Body of pancreas (tissue), 4 donors: ENCODE data around the gene HGFAC.

ENCODE experiments used
- POLR2A ChIP-seq, 3 donors: fragments of 450-650 bp; IDR thresholded peaks; one replicate each; pipeline ENCODE4 v1.6.1; 2016; ENCODE audit warnings: antibody characterized with exemption in 3 of 3, mild to moderate bottlenecking in 2 of 3
- TF ChIP-seq, protein P1 (sequence below), 7 experiments: fragments of 450-650 bp in 4 of 7; fragments of 200-600 bp in 3 of 7; sonication (generic) in 3 of 7; IDR thresholded peaks; one replicate each; pipeline ENCODE4 v1.5.1; 2016 to 2019; ENCODE audit warnings: antibody characterized with exemption in 7 of 7

DNA sequence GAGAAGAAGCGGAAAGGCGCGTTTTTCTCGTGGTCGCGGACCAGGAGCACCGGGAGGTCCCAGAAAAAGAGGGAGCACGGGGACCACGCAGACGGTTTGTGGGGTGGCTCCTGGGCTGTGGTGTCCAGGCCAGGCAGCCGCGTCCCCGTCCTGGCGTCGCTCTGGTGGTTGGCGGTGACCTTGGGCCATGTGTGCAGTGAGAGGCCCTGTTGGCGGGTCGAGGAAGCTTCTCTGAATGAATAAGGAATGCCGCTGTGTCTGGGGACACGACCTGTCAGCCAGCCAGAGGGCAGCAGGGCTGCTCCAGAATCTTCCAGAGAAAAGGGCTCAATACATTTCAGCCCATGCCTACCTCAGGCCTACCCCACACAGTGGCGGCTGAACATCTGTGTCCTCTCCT is 24.3 kb upstream of the HGFAC start:
- TF ChIP-seq, protein P1, sequence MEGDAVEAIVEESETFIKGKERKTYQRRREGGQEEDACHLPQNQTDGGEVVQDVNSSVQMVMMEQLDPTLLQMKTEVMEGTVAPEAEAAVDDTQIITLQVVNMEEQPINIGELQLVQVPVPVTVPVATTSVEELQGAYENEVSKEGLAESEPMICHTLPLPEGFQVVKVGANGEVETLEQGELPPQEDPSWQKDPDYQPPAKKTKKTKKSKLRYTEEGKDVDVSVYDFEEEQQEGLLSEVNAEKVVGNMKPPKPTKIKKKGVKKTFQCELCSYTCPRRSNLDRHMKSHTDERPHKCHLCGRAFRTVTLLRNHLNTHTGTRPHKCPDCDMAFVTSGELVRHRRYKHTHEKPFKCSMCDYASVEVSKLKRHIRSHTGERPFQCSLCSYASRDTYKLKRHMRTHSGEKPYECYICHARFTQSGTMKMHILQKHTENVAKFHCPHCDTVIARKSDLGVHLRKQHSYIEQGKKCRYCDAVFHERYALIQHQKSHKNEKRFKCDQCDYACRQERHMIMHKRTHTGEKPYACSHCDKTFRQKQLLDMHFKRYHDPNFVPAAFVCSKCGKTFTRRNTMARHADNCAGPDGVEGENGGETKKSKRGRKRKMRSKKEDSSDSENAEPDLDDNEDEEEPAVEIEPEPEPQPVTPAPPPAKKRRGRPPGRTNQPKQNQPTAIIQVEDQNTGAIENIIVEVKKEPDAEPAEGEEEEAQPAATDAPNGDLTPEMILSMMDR (IDR thresholded peaks at IDR 0.05), result no peak
- TF ChIP-seq POLR2A (IDR thresholded peaks at IDR 0.05), result no peak
